ENCODE results near the gene PILRA. TPM values are rescaled to one million over a fixed set of nuclear protein-coding genes. Genes with fewer than 3 reads are reported as not detected.

The PILRA gene
- total and polyA plus RNA-seq, 2 donors (not counting 1 experiment from before 2014, with no cell fraction given) = 10.3 to 23.0 TPM

- TF ChIP-seq CTCF (IDR thresholded peaks at IDR 0.05) (no peak), EZH2 (IDR thresholded peaks at IDR 0.05; ENCODE audit: borderline replicate concordance, insufficient read depth, low read depth, low read length, poor library complexity, severe bottlenecking) (no peak)
- CTCF ChIA-PET = interaction anchor here (2.2 kb wide), 1 partner anchor 18 kb away, joined by 12 read pairs; no protein-coding TSS in a partner anchor
- no peaks in the 10 kb centered on the region for H3K27me3 ChIP-seq (replicated peaks in 1 of 4; ENCODE audit: control extremely low read depth in 1 of 4, control insufficient read depth in 3 of 4, insufficient read depth in 4 of 4, low read length in 3 of 4)
Observed at GRCh38 chr7:100389437-100390088, 16.3 kb downstream of the PILRA start.

GRCh38 chr7:100390286-100391009 lies 17.2 kb downstream of the PILRA start:
- ChIA-PET POLR2A (no interaction called here), CTCF (interaction anchor here (1.1 kb wide), 1 partner anchor 17 kb away, joined by 4 read pairs; no protein-coding TSS in a partner anchor)
- Histone ChIP-seq H3K4me3 (ENCODE audit: control extremely low read depth in 1 of 5, extremely low read depth in 1 of 5, insufficient read depth in 1 of 5, low read depth in 2 of 5, low read length in 4 of 5) (no peak overlapping the region), H3K4me2 (replicated peaks; ENCODE audit: low read depth, low read length, poor library complexity, severe bottlenecking) (no peak overlapping the region), H3K27ac (ENCODE audit: low read length in 2 of 2) (no peak overlapping the region), H3K9me3 (ENCODE audit: control extremely low read depth in 1 of 3, control insufficient read depth in 2 of 3, insufficient read depth in 1 of 3, low read length in 2 of 3) (peaks cover 0 to 4% (median 0%) of the 10 kb centered on the region in 3 donors), H3K79me2 (ENCODE audit: control insufficient read depth, insufficient read depth, low read length) (no peaks in the 10 kb centered on the region), H3K9ac (ENCODE audit: low read length) (no peak overlapping the region), H3K27me3 (replicated peaks in 1 of 4; ENCODE audit: control extremely low read depth in 1 of 4, control insufficient read depth in 3 of 4, insufficient read depth in 4 of 4, low read length in 3 of 4) (no peaks in the 10 kb centered on the region), H2AFZ (ENCODE audit: insufficient read depth, low read depth, low read length, poor library complexity, severe bottlenecking) (no peak overlapping the region), H3K4me1 (ENCODE audit: control insufficient read depth in 2 of 2, insufficient read depth in 2 of 2, low read length in 2 of 2) (peaks cover 14 to 15% of the 10 kb centered on the region in 2 donors), H3K36me3 (replicated peaks in 1 of 2; ENCODE audit: control extremely low read depth in 1 of 2, control insufficient read depth in 1 of 2, extremely low read depth in 1 of 2, insufficient read depth in 2 of 2, low read length in 1 of 2) (no peaks in the 10 kb centered on the region), H4K20me1 (ENCODE audit: control insufficient read depth, insufficient read depth, low read length, poor library complexity, severe bottlenecking) (no peaks in the 10 kb centered on the region)
- H3K4me1 Mint-ChIP-seq = peaks cover 21% of the 10 kb centered on the region
- peak overlapping the region; percentile 22 for H3K27ac Mint-ChIP-seq
- intact Hi-C loops (cut with micrococcal nuclease) = no loop called here
- no peaks in the 10 kb centered on the region for H3K9me3 Mint-ChIP-seq (ENCODE audit: insufficient read depth)
- ATAC-seq (ENCODE audit: low read depth) (no peak), DNase-seq (no peak)
- no peak overlapping the region for H3K4me3 Mint-ChIP-seq
- no peak for TF ChIP-seq CTCF (IDR thresholded peaks at IDR 0.05)
- TF ChIP-seq EZH2 (IDR thresholded peaks at IDR 0.05; ENCODE audit: borderline replicate concordance, insufficient read depth, low read depth, low read length, poor library complexity, severe bottlenecking) = no peak
- no peaks in the 10 kb centered on the region for H3K27me3 Mint-ChIP-seq
- 88% methylated on average over 2 of the region's 3 CpGs for WGBS (ENCODE audit: insufficient coverage)

More at GRCh38 chr7:100389437-100390088, 16.3 kb downstream of the PILRA start:
- H2AFZ ChIP-seq (ENCODE audit: insufficient read depth, low read depth, low read length, poor library complexity, severe bottlenecking) = no peak overlapping the region
- ATAC-seq (ENCODE audit: low read depth) = no peak
- no peaks in the 10 kb centered on the region for H4K20me1 ChIP-seq (ENCODE audit: control insufficient read depth, insufficient read depth, low read length, poor library complexity, severe bottlenecking)
- Mint-ChIP-seq H3K4me1 (peaks cover 26% of the 10 kb centered on the region), H3K9me3 (ENCODE audit: insufficient read depth) (no peaks in the 10 kb centered on the region), H3K27ac (no peak overlapping the region), H3K4me3 (no peak overlapping the region), H3K27me3 (no peaks in the 10 kb centered on the region)
- intact Hi-C loops (cut with micrococcal nuclease) = no loop called here
- H3K27ac ChIP-seq (ENCODE audit: low read length in 2 of 2) = no peak overlapping the region
- no peak overlapping the region for H3K9ac ChIP-seq (ENCODE audit: low read length)
- peaks cover 0 to 4% (median 0%) of the 10 kb centered on the region in 3 donors for H3K9me3 ChIP-seq (ENCODE audit: control extremely low read depth in 1 of 3, control insufficient read depth in 2 of 3, insufficient read depth in 1 of 3, low read length in 2 of 3)
- no peak for DNase-seq
- POLR2A ChIA-PET = no interaction called here
- no peak overlapping the region for H3K4me3 ChIP-seq (ENCODE audit: control extremely low read depth in 1 of 5, extremely low read depth in 1 of 5, insufficient read depth in 1 of 5, low read depth in 2 of 5, low read length in 4 of 5)
- H3K4me2 ChIP-seq (replicated peaks; ENCODE audit: low read depth, low read length, poor library complexity, severe bottlenecking) = no peak overlapping the region
- peaks cover 15 to 16% of the 10 kb centered on the region in 2 donors for H3K4me1 ChIP-seq (ENCODE audit: control insufficient read depth in 2 of 2, insufficient read depth in 2 of 2, low read length in 2 of 2)
- H3K79me2 ChIP-seq (ENCODE audit: control insufficient read depth, insufficient read depth, low read length) = no peaks in the 10 kb centered on the region
- H3K36me3 ChIP-seq (replicated peaks in 1 of 2; ENCODE audit: control extremely low read depth in 1 of 2, control insufficient read depth in 1 of 2, extremely low read depth in 1 of 2, insufficient read depth in 2 of 2, low read length in 1 of 2) = no peaks in the 10 kb centered on the region
- 81% methylated on average over 7 of the region's 9 CpGs for WGBS (ENCODE audit: insufficient coverage)

All from B cell (primary cell).